IMR-90 (cell line): Measurements from ENCODE around the gene ZNF227. TPM values are rescaled to one million over a fixed set of nuclear protein-coding genes. Genes with fewer than 3 reads are reported as not detected.

Source experiments
- ATAC-seq: fragments of 200-7000 bp; cut with Tn5 transposase; 2 replicates; pipeline ENCODE4 v1.9.1; 2020; ENCODE audit warnings: low read depth, mild to moderate bottlenecking, moderate library complexity
- BruUV-seq: library from RNA; stranded (reverse); fragments of 400-500 nt; replicated peaks from 2 replicates; lab custom pipeline; 2021; lab: Mats Ljungman, UMichigan
- CTCF ChIA-PET: fragments of 300-600 bp; formaldehyde crosslinking; extraction: SDS; loops from one replicate; lab custom pipeline; 2021; ENCODE audit warnings: antibody characterized with exemption; lab: Yijun Ruan, JAX
- POLR2A ChIA-PET: fragments of 300-600 bp; sonication (Branson Sonifier 250); formaldehyde crosslinking; loops from one replicate; lab custom pipeline; 2022; ENCODE audit warnings: antibody characterized with exemption; ENCODE audit not compliant: unreplicated experiment; lab: Charles Lee
- DNase-seq: peaks from one replicate; pipeline ENCODE4 v3.0.0; 2013
- H2AFZ ChIP-seq: replicated peaks from 2 replicates; pipeline ENCODE3; 2013; ENCODE audit warnings: low read length, mild to moderate bottlenecking; ENCODE audit not compliant: poor library complexity
- H2AK5ac ChIP-seq: 2 replicates; pipeline ENCODE4 v1.6.1; 2013; ENCODE audit warnings: low read depth, low read length, inconsistent platforms
- H2AK9ac ChIP-seq: replicated peaks from 2 replicates; pipeline ENCODE3; 2013; ENCODE audit warnings: mild to moderate bottlenecking, low read depth, low read length, moderate library complexity; ENCODE audit not compliant: poor library complexity
- H2BK120ac ChIP-seq: 2 replicates; pipeline ENCODE4 v1.6.1; 2013; ENCODE audit warnings: low read depth, low read length, inconsistent platforms
- H2BK15ac ChIP-seq: 3 replicates; pipeline ENCODE4 v1.6.1; 2013; ENCODE audit warnings: low read depth, low read length, inconsistent platforms
- H2BK20ac ChIP-seq: 2 replicates; pipeline ENCODE4 v1.6.1; 2013; ENCODE audit warnings: low read depth, mild to moderate bottlenecking, inconsistent platforms, low read length, moderate library complexity
- H2BK5ac ChIP-seq: 2 replicates; pipeline ENCODE4 v1.6.1; 2013; ENCODE audit warnings: mild to moderate bottlenecking, low read depth, low read length, inconsistent platforms; ENCODE audit not compliant: poor library complexity, severe bottlenecking
- H3K14ac ChIP-seq: replicated peaks from 2 replicates; pipeline ENCODE4 v1.6.1; 2013; ENCODE audit warnings: low read depth, low read length, inconsistent platforms
- H3K18ac ChIP-seq: 2 replicates; pipeline ENCODE4 v1.6.1; 2013; ENCODE audit warnings: low read depth, low read length, control low read depth
- H3K23ac ChIP-seq: 2 replicates; pipeline ENCODE4 v1.6.1; 2013; ENCODE audit warnings: low read depth, low read length, inconsistent platforms
- H3K27ac ChIP-seq: 2 replicates; pipeline ENCODE4 v1.5.1; 2013; ENCODE audit warnings: mild to moderate bottlenecking, control low read depth, low read length; ENCODE audit not compliant: insufficient read depth
- H3K27me3 ChIP-seq: 2 replicates; pipeline ENCODE4 v1.6.1; 2013; ENCODE audit warnings: low read length; ENCODE audit not compliant: control insufficient read depth, insufficient read depth
- H3K36me3 ChIP-seq: 2 replicates; pipeline ENCODE4 v1.6.1; 2013; ENCODE audit warnings: low read length, mixed read lengths; ENCODE audit not compliant: control insufficient read depth, insufficient read depth
- H3K4ac ChIP-seq: 2 replicates; pipeline ENCODE4 v1.6.1; 2013; ENCODE audit warnings: low read depth, low read length, inconsistent platforms
- H3K4me1 ChIP-seq: 2 replicates; pipeline ENCODE4 v1.6.1; 2013; ENCODE audit warnings: low read length, mixed read lengths; ENCODE audit not compliant: control insufficient read depth, insufficient read depth
- H3K4me2 ChIP-seq: 2 replicates; pipeline ENCODE4 v1.6.1; 2013; ENCODE audit warnings: low read depth, mild to moderate bottlenecking, control low read depth, low read length, moderate library complexity
- H3K4me3 ChIP-seq: 2 replicates; pipeline ENCODE4 v1.5.1; 2013; ENCODE audit warnings: low read depth, mild to moderate bottlenecking, control low read depth, low read length, moderate library complexity; ENCODE audit not compliant: insufficient read depth
- H3K56ac ChIP-seq: 2 replicates; pipeline ENCODE4 v1.6.1; 2013; ENCODE audit warnings: low read length, inconsistent platforms; ENCODE audit not compliant: insufficient read depth; ENCODE audit errors: extremely low read depth
- H3K79me1 ChIP-seq, 2 experiments: 2 replicates each; pipeline ENCODE4 v1.6.1; 2013; ENCODE audit warnings: low read length in 2 of 2, inconsistent platforms in 1 of 2, low read depth in 1 of 2
- H3K9ac ChIP-seq: 2 replicates; pipeline ENCODE4 v1.6.1; 2013; ENCODE audit warnings: low read depth, low read length, control low read depth
- H3K9me1 ChIP-seq: 2 replicates; pipeline ENCODE4 v1.6.1; 2013; ENCODE audit warnings: low read length, inconsistent platforms; ENCODE audit not compliant: insufficient read depth
- H3K9me3 ChIP-seq: 2 replicates; pipeline ENCODE4 v1.6.1; 2013; ENCODE audit warnings: low read length; ENCODE audit not compliant: control insufficient read depth, insufficient read depth
- H4K20me1 ChIP-seq: 2 replicates; pipeline ENCODE4 v1.6.1; 2013; ENCODE audit warnings: low read length, inconsistent platforms; ENCODE audit not compliant: insufficient read depth
- H4K5ac ChIP-seq: 2 replicates; pipeline ENCODE4 v1.6.1; 2013; ENCODE audit warnings: mild to moderate bottlenecking, low read depth, low read length, control low read depth
- H4K8ac ChIP-seq, 2 experiments: 2 replicates each; pipeline ENCODE4 v1.6.1; 2013; ENCODE audit warnings: low read depth in 2 of 2, low read length in 2 of 2, control low read depth in 1 of 2, inconsistent platforms in 1 of 2
- H4K91ac ChIP-seq: 2 replicates; pipeline ENCODE4 v1.6.1; 2013; ENCODE audit warnings: low read depth, low read length, inconsistent platforms; ENCODE audit not compliant: insufficient read depth
- BHLHE40 ChIP-seq: fragments of 150-350 bp; IDR thresholded peaks from 2 replicates; pipeline ENCODE4 v1.6.1; 2016; ENCODE audit warnings: mild to moderate bottlenecking, low read depth, low read length
- ELK1 ChIP-seq: fragments of 150-350 bp; IDR thresholded peaks from 2 replicates; pipeline ENCODE4 v1.6.1; 2016; ENCODE audit warnings: low read depth, mild to moderate bottlenecking, low read length, moderate library complexity, borderline replicate concordance
- FOS ChIP-seq: fragments of 150-350 bp; IDR thresholded peaks from 2 replicates; pipeline ENCODE4 v1.6.1; 2016; ENCODE audit warnings: low read depth, low read length
- MAFK ChIP-seq: IDR thresholded peaks from 2 replicates; pipeline ENCODE4 v1.6.1; 2012; ENCODE audit warnings: low read depth, low read length, improper control_type of control experiment
- MXI1 ChIP-seq: IDR thresholded peaks from 2 replicates; pipeline ENCODE4 v1.6.1; 2012; ENCODE audit warnings: low read depth, mild to moderate bottlenecking, low read length, moderate library complexity, borderline replicate concordance
- NFE2L2 ChIP-seq: fragments of 150-350 bp; IDR thresholded peaks from 2 replicates; pipeline ENCODE4 v1.6.1; 2016; ENCODE audit warnings: low read depth, mild to moderate bottlenecking, low read length
- POLR2A ChIP-seq: IDR thresholded peaks from 2 replicates; pipeline ENCODE4 v1.6.1; 2012; ENCODE audit warnings: mild to moderate bottlenecking, low read depth, low read length
- RCOR1 ChIP-seq: IDR thresholded peaks from 2 replicates; pipeline ENCODE4 v1.6.1; 2012; ENCODE audit warnings: mild to moderate bottlenecking, low read length, improper control_type of control experiment; ENCODE audit not compliant: insufficient replicate concordance
- RFX5 ChIP-seq: IDR thresholded peaks from 2 replicates; pipeline ENCODE4 v1.8.0; 2012; ENCODE audit warnings: low read depth, mild to moderate bottlenecking, low read length, moderate library complexity
- USF2 ChIP-seq: fragments of 150-350 bp; IDR thresholded peaks from 2 replicates; pipeline ENCODE4 v1.6.1; 2017; ENCODE audit warnings: mild to moderate bottlenecking, antibody characterized with exemption, low read length, low read depth
- WGBS, 2 experiments: methylation state at CpG; one replicate each; pipeline versions ENCODE4 v1.1.5 to v1.1.7; 2013; ENCODE audit warnings: missing lambda C conversion rate in 2 of 2; ENCODE audit not compliant: insufficient read length in 1 of 2; ENCODE audit errors: extremely low coverage in 2 of 2; 5-methylcytosine and 5-hydroxymethylcytosine counted together
- dilution Hi-C: fragments of 300-500 bp; cut with HindIII; formaldehyde crosslinking; loops from one replicate; pipeline ENCODE4 v1.14.3; 2018; ENCODE audit warnings: low sequenced_read_pairs; ENCODE audit not compliant: unreplicated experiment
- in situ Hi-C: fragments of 300-500 bp; cut with MboI; formaldehyde crosslinking; loops from 3 replicates; pipeline ENCODE4 v1.14.3; 2019; ENCODE audit warnings: low sequenced_read_pairs, inconsistent platforms, mixed read lengths
- intact Hi-C: fragments of 100-400 bp; cut with micrococcal nuclease; formaldehyde crosslinking; loops from 2 replicates; pipeline ENCODE4 v1.10.0; 2022
- polyA plus RNA-seq, 3 experiments: library from polyadenylated mRNA; depleted of rRNA; stranded (reverse); fragments of >200 nt; gene quantifications; 2 replicates each; pipeline ENCODE4 v1.2.3, GENCODE V29; 2012; ENCODE audit warnings: low replicate concordance in 1 of 3
- total RNA-seq: library from RNA; depleted of rRNA; stranded (reverse); fragments of >200 nt; gene quantifications from 2 replicates; pipeline ENCODE4 v1.2.3, GENCODE V29; 2012

ZNF227 gene
- total and polyA plus RNA-seq, 2 of the 4 experiments (the other 2 are of a cell fraction), result 4.9 to 19.2 TPM

GRCh38 chr19:44202974-44203373 lies 9.4 kb upstream of the ZNF227 start:
- DNase-seq (no peak), ATAC-seq (no peak)
- no peak overlapping the region for H3K4ac ChIP-seq
- WGBS, 2 experiments, result no CpG with 5 or more reads among the region's 2 CpGs
- H3K9me3 ChIP-seq, result no peaks in the 10 kb centered on the region
- no peak overlapping the region for H2BK5ac ChIP-seq
- in situ Hi-C loops, result no loop called here
- no peak overlapping the region for H4K8ac ChIP-seq
- no peak overlapping the region for H3K56ac ChIP-seq
- ChIA-PET POLR2A (no interaction called here), CTCF (no interaction called here)
- no peaks in the 10 kb centered on the region for H3K9me1 ChIP-seq
- H4K20me1 ChIP-seq, result no peaks in the 10 kb centered on the region
- BruUV-seq, result no TSS peak
- H2AFZ ChIP-seq, result no peak overlapping the region
- no peak overlapping the region for H3K23ac ChIP-seq
- no peak overlapping the region for H3K18ac ChIP-seq
- no peak overlapping the region for H2BK20ac ChIP-seq
- H2BK15ac ChIP-seq, result no peak overlapping the region
- H3K4me2 ChIP-seq, result no peak overlapping the region
- no peak overlapping the region for H4K5ac ChIP-seq
- no peaks in the 10 kb centered on the region for H3K36me3 ChIP-seq
- dilution Hi-C loops, result no loop called here
- intact Hi-C loops, result no loop called here
- no peaks in the 10 kb centered on the region; a peak in 1 of 4 replicates for H3K79me1 ChIP-seq
- H2AK9ac ChIP-seq, result no peak overlapping the region
- H2BK120ac ChIP-seq, result no peak overlapping the region
- TF ChIP-seq ELK1, result no peak
- no peak for TF ChIP-seq POLR2A
- TF ChIP-seq BHLHE40, result no peak
- TF ChIP-seq FOS, result no peak
- TF ChIP-seq USF2, result no peak
- no peak for TF ChIP-seq MXI1
- no peak for TF ChIP-seq NFE2L2
- no peak for TF ChIP-seq MAFK
- no peak for TF ChIP-seq RFX5
- no peak for TF ChIP-seq RCOR1
- no peaks in the 10 kb centered on the region for H3K4me1 ChIP-seq
- no peak overlapping the region for H3K14ac ChIP-seq
- no peak overlapping the region for H2AK5ac ChIP-seq
- H3K27ac ChIP-seq, result no peak overlapping the region
- no peaks in the 10 kb centered on the region for H3K27me3 ChIP-seq
- no peak overlapping the region for H3K4me3 ChIP-seq
- no peak overlapping the region for H3K9ac ChIP-seq
- H4K91ac ChIP-seq, result no peak overlapping the region
